Stimulated activated naive CD8-positive, alpha-beta T cell treated with anti-CD3 and anti-CD28 coated beads, Interleukin-15, Interleukin-2, amounts not matched to agents 100 U/mL and 50 U/mL, for 24 hours (primary cell): ENCODE results near the gene CDK6.
"Not testable (repeated sequence)": the region's sequence is repeated elsewhere in the genome, so short reads cannot be mapped to it uniquely, and the experiment has no call there.

Source experiments
- ATAC-seq: fragments of 150-1000 bp; cut with Tn5 transposase; one replicate; pipeline ENCODE4 v1.10.0; 2021
- DNase-seq: peaks from one replicate; pipeline ENCODE4 v3.0.0; 2021

The CDK6 gene

DNA sequence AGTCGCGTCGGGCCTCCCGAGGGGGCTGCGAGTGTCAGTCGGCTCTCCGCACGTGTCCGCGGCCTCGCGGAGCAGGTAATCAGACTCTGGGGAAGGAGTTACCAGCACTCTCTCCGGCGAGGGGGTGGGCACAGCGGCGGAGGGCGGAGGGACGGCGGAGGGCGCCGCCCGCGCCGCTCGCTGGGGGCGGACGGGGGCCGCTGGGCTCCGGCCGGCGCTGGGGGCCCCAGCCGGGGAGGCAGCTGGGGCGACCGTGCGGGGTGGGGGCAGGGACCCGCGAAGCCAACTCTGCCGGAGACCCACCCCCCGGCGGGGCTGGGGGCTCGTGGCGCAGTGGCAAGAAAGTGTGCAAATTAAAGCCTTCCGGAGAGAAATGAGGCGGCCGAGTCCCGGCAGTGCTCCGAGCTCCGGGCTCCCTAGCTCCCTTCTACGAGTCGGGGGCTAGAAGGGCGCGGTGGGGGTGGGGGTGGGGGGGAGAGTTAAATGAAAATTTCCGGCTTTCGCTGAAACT lies at the start of gene CDK6:
CDK6 (minus strand) TSS at position 85 of the 511 bp plus-strand sequence. CDS start 3,250 bp downstream, outside the sequence.
- peak; percentile 75 for DNase-seq
- ATAC-seq = peak; percentile 48

DNA sequence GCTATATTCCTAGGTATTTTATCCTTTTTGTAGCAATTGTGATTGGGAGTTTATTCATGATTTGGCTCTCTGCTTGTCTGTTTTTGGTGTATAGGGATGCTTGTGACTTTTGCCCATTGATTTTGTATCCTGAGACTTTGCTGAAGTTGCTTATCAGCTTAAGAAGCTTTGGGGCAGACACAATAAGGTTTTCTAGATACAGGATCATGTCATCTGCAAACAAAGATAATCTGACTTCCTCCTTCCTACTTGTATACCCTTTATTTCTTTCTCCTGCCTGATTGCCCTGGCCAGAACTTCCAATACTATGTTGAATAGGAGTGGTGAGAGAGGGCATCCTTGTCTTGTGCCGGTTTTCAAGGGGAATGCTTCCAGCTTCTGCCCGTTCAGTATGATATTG lies 49.7 kb upstream of the CDK6 start:
- DNase-seq, ATAC-seq: not testable (repeated sequence)

DNA sequence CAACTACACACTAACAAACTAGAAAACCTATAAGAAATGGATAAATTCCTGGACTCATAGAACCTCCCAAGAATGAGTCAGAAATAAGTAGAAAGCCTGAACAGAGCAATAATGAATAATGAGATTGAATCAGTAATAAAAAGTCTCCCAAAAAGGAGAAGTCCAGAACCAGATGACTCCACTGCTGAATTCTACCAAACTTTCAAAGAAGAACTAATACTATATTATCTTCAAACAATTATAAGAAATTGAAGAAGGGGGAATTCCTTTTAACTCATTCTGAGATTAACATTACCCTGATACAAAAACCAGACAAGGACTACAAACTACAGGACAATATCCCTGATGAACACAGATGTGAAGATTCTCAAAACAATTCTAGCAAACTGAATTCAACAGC lies 47.8 kb upstream of the CDK6 start:
- ATAC-seq = no peak
- no peak for DNase-seq

DNA sequence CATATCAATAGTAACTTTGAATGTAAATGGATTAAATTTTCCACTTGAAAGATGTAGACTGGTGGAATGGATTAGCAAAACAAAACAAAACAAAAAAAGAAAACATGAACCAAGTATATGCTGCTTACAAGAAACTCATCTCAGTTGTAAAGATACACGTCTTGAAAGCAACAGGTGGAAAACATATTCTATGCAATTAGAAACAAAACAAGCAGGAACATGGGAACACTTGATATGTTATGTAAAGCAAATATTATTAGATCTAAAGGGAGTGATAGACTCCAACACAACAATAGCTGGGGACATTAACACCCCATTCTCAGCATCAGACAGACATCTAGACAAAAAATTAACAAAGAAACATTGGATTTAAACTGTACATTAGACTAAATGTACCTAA lies 46.4 kb upstream of the CDK6 start:
- ATAC-seq = no peak

DNA sequence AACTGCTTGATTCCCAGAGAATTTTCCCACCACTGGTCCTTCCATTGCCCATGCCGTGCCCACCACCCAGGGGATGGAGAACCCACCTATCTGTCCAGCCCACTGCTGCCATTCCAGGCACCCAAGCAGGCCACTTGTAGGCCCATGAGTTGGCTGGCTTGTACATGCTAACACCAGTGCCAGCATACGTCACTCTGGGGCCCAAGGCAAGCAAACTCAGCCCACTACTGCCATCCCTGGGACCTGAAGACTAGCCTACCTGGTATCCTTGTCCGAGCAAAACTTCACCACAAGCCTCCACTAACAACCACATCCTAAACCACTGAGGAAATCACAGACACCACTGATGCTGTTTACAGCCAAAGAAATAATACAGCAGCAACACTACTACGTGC lies 44.7 kb upstream of the CDK6 start:
- DNase-seq = no peak
- peak; percentile 28 for ATAC-seq

More for the DNA sequence above, 46.4 kb upstream of the CDK6 start:
- no peak for DNase-seq

DNA sequence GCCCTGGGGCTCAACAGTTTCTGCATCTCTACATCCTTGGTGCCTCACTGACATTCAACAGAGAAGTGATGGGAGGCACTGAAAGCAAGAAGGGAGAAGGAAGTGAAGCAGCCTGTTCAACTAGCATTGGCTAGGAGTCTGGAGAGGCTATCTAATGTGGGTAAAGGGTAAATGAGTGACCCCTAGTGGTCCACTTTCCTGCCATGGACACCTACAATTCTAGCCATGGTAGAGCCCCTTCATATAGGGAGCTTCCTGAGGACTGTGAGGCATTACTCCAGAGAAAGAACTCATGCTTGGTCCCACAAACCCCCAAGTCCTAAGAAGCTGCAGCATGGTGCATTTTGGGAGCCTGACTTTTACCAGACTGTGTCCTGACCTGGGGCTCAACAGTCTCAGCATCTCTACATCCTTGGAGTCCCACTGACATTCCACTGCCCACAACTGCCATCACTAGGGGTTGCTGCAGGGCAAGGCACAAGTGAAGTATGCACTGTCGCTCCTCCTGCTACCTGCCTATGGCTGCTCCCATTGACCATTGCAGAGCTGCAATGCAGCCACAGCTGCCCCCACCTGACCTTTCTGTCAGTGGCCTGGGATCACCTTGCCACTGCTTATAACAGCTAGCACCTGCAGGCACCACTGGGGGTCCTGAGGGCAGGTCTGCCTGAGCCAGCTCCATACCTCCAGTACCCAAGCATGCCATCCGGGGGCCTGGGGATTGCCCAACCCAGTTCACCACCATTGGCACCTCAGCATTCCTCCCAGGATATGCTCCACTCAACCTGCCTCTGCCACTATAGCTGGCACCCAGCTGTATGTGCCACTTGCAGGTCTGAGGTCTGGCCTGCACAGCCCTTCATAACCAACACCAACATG lies 44.1 kb upstream of the CDK6 start:
- DNase-seq = no peak
- ATAC-seq = no peak

DNA sequence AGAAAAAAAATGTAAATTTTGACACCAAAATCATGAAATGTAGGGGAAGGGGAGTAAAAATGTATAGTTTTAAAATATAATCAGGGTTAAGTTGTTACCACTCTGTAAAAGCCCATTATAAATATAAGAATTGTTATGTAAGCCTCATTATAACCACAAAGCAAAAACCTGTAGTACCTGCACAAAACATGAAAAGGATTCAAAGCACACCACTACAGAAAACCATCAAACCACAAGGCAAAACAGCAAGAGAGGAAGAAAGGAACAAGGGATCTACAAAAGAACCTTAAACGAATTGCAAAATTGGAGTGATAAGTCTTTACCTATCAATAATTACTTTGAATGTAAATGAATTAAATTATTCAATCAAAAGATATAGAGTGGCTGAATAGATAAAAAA lies 41.0 kb upstream of the CDK6 start:
- ATAC-seq (no peak), DNase-seq (no peak)

DNA sequence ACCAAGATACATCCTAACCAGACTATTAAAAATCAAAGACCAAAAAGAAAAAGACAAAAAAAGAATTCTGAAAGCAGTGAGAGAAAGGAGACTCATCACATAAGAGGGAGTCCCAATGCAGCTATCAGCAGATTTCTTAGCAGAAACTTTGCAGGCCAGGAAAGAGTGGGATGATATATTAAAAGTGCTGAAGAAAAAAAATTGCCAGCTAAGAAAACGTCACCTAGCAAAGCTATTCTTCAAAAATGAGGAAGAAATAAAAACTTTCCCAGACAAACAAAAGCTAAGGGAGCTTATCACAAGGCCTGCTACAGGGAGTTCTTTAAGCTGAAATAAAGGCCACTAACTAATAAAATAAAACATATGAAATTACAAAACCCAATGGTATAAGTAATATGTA lies 40.5 kb upstream of the CDK6 start:
- ATAC-seq = no peak
- DNase-seq = no peak

DNA sequence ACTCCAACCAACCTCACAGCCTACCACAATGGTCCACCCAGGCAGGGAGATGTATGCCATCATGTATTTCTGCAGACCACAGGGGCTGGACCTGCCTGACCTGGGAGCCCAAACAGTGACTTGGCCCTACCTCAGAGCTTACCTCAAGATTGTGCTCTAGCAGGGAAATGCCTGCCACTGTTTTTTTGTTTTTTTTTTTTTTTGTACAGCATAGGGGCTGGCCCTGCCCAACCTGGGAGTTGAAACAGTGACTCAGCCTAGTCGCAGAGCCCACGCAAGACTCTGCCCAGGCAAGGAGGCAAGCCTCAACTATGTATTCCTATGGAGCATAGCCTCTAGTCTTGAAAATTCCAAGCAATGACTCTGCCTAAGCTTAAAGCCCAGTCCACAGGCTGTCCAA lies 39.3 kb upstream of the CDK6 start:
- DNase-seq (peak; percentile 30), ATAC-seq (peak; percentile 86)

DNA sequence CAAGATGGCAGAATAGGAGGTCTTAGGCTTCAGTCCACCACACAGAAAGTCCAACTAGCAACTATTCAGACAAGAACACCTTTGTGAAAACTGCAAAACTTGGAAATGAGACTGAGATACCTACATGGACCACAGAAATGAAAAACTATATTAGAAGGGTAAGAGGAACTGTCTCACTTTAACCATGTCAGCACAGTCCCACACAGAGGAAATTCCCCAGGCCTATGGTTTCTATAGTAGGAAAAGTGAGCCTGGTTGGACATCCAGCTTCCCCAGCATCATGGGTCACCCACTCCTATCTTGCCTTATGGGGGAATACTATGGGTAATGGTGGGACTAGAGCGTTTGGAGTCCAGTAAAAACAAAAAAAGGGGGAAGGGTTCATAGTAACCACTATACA lies 38.8 kb upstream of the CDK6 start:
- DNase-seq = no peak
- ATAC-seq = no peak

DNA sequence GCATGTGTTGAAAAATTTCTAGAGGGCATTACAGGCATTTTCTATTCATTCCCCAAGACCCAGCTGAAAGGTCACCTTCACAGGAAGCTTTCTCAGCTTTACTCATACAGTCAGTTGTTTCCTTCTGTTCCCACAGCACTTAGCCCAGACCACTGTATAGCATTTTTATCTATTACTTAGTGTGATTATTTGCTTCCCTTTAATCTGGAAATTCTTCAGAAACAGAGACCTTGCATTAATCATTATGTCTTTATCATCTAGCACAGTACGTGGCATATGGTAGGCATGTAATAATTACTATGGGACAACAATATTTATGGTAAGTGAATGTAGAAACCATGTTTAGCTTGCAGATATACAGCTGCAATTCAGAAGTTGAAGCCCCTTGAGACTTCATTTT lies 38.2 kb upstream of the CDK6 start:
- no peak for DNase-seq
- peak; percentile 59 for ATAC-seq

DNA sequence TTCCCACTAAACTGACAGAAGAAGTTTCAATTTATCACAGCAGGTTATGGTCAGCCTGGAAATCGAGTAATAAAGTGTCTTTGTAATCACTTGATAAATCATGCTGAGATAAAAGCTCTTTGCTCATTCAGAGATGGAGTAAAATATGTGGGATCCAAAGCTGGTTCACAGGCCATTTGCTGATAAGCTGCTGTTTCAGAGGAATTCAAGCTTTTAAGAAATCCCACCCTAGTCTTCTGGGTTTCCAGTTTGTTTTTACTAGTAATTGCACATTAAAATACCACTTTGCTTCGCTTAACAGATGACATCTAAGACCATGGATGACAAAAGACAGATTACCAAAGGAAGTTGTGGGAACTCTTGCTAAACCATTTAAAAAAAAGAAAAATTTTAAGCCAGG lies 37.4 kb upstream of the CDK6 start:
- ATAC-seq = no peak
- no peak for DNase-seq

DNA sequence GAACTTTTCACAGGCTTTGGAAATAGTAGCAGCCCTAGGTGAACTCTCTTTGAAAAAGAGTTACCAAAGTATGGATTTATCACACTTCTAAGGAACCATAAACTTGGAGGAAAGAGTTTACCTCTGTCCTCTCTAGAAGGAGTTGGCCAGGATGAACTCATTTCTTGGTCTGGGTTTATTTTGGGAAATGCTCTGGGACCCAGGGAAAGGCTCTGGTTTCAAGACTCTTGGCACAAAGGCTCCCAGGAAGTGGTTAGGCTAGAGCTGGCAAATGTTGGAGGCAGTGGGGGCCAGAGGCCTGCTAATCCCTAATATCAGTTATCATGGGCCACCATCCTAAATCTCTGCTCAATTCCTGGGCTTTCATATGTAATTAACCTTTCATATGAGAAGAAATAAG lies 36.3 kb upstream of the CDK6 start:
- ATAC-seq = no peak

DNA sequence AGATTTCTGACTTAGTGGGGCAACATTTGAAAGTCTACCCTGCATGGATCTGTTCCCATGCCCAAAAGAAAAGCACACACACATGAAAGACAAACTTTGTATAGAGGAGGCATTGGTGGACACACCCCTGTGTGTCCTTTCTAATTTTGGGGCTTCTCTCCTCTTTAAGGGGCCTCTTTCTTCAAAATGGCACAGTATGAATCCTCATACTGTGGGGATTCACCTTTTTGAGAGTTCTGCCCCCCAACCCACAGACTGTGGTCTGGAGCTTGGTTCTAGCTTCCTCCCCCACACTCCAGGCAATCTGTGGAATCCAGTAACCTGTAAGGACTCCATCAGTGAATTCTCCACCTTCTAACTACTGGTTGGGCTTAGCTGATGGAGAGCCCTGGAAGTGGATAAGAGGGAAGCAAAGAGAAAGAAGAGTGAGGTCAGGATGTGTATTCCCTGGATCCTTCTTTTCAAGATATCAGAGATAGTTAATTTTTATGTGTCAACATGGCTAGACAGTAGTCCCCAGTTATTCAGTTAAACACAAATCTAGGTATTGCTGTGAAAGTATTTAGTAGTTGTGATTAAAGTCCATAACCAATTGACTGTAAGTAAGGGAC lies 32.4 kb upstream of the CDK6 start:
- DNase-seq (no peak), ATAC-seq (peak; percentile 43)

More for the DNA sequence above, 36.3 kb upstream of the CDK6 start:
- DNase-seq = no peak

DNA sequence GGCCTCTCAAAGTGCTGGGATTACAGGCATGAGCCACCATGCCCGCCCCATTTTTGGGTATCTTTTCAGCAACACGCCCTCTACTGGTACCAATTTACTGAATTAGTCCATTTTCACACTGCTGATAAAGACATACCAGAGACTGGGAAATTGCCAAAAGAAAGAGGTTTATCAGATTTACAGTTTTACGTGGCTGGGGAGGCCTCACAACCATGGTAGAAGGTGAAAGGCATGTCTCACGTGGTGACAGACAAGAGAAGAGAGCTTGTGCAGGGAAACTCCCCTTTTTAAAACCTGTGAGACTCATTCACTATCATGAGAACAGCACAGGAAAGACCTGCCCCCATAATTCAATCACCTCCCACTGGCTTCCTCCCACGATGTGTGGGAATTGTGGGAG lies 27.8 kb upstream of the CDK6 start:
- not testable (repeated sequence) for DNase-seq
- peak; percentile 40 for ATAC-seq

DNA sequence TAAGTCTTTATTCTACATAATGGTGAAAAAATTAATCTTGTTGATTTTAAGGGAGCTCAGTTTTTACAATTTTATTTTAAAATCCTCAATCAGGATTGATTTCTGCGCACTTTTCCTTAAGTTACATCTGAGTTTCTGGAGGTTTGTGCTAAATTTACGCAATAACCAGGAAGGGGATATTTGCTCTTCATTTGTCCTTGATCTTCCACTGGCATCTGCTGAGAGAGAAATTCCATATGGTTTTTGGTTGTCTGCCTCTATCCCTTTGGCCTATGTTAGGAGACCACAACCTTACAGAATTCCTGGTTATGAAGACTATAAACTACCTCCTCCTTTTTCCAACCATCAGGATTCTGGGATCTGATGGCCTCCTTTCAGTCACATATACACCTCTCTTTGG lies 20.1 kb upstream of the CDK6 start:
- ATAC-seq (no peak), DNase-seq (no peak)

DNA sequence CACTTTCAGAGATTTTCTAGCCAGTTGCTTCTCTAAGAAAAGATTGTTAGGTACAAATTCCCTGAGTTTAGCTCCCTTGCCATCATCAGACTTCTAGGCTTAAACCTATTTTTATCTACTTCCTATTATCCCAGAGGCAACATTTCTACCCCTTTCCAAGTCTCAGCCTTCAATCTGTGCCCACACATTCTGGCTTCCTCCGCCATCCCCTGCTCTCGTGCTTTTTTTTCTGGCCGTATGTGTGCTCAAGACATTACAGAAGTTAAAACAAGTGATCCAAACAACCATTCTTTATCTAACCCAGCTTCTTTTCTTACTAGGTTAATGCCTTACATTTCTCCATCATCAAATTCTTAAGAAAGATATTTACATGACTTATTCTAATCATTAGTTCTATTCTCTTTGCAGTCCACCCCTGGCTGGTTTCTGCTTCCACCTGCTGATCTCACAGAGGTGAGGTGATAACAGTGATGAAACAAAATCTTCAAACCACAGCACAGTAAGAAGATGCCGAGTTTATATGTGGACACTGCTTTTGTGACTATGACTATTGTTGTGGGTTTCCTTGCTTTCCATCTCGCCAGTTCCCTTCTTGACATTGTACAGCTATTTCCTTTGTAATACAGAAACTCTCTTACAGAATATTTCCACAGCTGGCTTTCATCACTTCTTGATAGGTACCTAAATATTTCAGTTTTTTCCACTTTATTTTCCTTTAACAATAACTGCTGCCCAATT lies 18.3 kb upstream of the CDK6 start:
- ATAC-seq (peak; percentile 96), DNase-seq (peak; percentile 32)

DNA sequence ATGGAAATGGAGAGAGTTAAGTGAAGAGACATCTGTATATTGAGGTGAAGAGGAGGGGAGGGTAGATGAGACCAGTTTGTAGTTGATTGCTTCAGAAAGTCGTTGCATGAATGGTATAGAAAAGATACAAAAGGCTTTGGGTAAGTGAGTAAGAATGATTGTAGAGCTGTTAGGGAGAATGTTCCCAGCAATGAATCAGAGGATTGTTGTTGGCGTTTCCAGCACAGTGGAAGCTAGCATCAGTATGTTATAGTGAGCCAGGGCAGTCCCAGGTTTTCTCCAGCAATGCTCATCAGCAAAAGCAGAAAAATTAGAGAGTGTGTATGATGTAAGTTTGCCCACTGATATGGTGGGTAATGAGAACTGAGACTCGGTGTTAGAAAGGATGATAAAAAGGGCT lies 15.4 kb upstream of the CDK6 start:
- ATAC-seq = peak; percentile 21

DNA sequence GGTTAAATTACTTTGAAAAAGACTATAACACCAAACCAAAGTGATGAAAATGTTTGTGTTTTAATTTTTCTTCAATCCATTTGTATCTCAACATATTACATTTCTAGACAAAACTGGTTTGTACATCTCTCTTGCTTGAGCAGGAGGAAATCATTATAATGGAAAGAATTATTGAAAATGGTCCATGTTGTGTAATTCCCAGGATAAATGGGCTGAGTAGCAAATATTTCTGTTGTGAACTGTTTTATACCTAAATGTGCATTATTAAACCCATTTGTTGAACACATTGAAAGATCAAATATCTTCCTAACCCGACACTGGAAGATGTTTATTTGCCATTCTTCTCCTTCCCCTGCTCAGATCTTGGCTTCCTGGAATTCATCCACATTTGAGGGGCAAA lies 14.1 kb upstream of the CDK6 start:
- no peak for DNase-seq
- ATAC-seq = no peak

More for the DNA sequence above, 15.4 kb upstream of the CDK6 start:
- DNase-seq = no peak

DNA sequence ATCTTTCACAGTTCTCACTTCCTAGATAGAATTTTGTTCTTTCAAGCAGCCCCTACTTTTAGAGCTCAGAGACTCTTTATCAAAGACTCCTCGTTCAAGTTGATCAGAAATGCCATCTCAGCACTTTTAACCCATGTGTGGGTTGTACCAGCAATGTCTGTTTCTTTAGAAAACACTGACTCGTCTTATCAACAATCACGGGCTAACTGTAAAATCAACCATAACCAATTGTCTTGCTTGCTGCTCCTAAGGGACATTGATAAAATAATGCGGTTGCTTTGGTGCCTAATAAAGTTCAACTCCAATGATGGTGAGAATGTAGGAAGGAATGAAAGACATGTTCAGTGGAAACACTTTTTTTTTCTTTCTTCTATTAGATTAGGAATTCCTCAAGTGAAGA lies 12.9 kb upstream of the CDK6 start:
- ATAC-seq = no peak
- no peak for DNase-seq

DNA sequence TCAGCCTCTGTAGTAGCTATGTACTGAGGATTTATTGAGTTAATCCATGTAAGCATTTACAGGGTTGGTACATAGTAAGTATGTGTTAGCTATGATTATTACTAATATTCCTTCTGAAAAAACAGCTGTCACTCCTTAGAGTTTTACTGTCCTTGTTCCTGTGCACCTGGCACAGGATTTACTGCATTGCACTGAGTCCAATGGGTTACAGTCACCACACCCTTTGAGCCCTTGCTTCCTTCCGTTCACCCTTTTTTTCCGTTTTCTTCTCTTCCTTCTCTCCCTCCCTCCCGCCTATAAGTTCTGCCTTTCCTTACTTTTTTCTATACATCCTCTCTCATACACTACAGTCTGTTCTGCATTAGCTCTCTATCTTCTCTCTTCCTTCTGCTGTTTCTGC lies 12.5 kb upstream of the CDK6 start:
- ATAC-seq = no peak
- DNase-seq = no peak

DNA sequence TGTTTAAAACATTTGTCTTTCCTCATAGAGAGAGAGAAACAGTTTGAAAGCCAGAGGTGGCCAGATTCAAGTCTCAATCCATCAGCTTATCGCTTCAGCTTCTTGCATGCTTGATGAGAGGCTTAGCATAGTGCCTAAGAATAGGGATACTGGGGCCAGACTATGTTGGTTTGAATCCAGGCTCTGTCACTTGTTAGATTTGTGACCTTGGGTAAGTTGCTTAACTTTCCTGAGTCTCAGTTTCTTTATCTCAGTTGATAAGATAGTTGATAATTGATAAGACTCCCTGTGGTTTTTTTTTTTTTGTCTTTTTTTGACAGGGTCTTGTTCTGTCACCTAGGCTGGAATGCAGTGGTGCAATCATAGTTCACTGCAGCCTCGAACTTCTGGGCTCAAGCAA lies 12.1 kb upstream of the CDK6 start:
- ATAC-seq (no peak), DNase-seq (no peak)

DNA sequence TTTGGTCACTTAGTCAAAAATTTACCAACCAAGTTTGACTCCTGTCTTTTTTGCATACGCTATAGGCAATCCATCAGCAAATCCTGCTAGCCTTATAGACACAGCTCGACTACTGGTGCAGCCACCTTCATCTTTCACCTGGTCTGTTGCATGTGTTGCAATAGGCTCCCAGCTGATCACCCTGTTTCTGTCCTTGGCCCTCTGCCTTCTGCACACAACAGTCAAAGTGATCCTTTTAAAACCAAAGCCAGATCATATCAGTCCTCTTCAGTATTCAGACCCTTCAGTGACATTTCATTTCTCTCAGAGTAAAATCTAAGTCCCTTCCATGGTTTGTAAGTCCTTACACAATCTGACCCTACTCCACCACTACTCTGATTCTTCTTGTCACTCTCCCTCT lies 10.9 kb upstream of the CDK6 start:
- peak; percentile 62 for ATAC-seq

More for the DNA sequence above, 10.9 kb upstream of the CDK6 start:
- DNase-seq = no peak
